Measurements from ENCODE around the gene TBC1D22A. TPM values are rescaled to one million over a fixed set of nuclear protein-coding genes. Genes with fewer than 3 reads are reported as not detected.

Gene TBC1D22A
- total RNA-seq, 1 donor from 2014 or later = 87.8 TPM

DNA sequence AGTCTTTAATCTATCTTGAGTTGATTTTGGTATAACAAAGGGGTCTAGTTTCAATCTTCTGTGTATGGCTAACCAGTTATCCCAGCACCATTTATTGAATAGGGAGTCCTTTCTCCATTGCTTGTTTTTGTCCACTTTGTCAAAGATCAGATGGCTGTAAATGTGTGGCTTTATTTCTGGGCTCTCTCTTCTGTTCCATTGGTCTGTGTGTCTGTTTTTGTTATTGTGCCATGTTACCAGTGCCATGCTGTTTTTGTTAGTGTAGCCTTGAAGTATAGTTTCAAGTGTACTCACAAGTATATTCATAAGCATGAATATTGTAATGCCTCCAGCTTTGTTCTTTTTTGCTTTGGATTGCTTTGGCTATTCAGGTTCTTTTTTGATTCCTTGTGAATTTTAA lies 159.6 kb downstream of the TBC1D22A start:
- no peak overlapping the region for H3K4me3 ChIP-seq
- TF ChIP-seq, protein P1, sequence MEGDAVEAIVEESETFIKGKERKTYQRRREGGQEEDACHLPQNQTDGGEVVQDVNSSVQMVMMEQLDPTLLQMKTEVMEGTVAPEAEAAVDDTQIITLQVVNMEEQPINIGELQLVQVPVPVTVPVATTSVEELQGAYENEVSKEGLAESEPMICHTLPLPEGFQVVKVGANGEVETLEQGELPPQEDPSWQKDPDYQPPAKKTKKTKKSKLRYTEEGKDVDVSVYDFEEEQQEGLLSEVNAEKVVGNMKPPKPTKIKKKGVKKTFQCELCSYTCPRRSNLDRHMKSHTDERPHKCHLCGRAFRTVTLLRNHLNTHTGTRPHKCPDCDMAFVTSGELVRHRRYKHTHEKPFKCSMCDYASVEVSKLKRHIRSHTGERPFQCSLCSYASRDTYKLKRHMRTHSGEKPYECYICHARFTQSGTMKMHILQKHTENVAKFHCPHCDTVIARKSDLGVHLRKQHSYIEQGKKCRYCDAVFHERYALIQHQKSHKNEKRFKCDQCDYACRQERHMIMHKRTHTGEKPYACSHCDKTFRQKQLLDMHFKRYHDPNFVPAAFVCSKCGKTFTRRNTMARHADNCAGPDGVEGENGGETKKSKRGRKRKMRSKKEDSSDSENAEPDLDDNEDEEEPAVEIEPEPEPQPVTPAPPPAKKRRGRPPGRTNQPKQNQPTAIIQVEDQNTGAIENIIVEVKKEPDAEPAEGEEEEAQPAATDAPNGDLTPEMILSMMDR (IDR thresholded peaks at IDR 0.05) = no peak
- H3K36me3 ChIP-seq = peaks cover 11% of the 10 kb centered on the region in 2 donors
- H3K4me1 ChIP-seq = no peaks in the 10 kb centered on the region
- no peak for DNase-seq (ENCODE audit: low spot score in 2 of 2)
- intact Hi-C loops (cut with DNase I) = no loop called here
- H3K27ac ChIP-seq = no peak overlapping the region
- peaks cover 0 to 11% of the 10 kb centered on the region in 2 donors for H3K9me3 ChIP-seq
- H3K27me3 ChIP-seq = no peaks in the 10 kb centered on the region

DNA sequence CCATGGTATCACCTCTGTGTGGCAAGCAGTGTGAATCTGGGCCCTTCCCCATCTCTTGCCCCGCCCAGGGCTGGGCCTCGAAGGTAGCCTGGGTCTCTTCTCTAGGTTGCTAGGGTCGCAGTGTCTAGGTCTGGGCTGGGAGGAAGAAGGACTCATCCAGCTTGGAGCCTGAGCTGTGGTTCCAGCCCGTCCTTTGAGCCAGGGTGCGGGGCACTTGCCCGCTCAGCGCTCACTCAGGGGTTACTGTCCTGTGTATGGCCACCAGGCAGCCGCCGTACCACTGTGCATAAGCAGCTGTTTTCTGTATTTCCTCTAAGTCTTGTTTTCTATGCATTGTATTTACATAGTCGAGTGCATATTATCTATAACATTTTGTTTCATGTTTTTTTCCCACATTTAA lies 160.9 kb downstream of the TBC1D22A start:
- DNase-seq (ENCODE audit: low spot score in 2 of 2) = no peak
- Histone ChIP-seq H3K27ac (no peak overlapping the region), H3K4me3 (no peak overlapping the region), H3K9me3 (peaks cover 0 to 11% of the 10 kb centered on the region in 2 donors), H3K27me3 (no peaks in the 10 kb centered on the region), H3K4me1 (no peaks in the 10 kb centered on the region), H3K36me3 (peaks cover 4 to 5% of the 10 kb centered on the region in 2 donors)
- intact Hi-C loops (cut with DNase I) = no loop called here
- TF ChIP-seq, protein P1 (IDR thresholded peaks at IDR 0.05) = no peak

DNA sequence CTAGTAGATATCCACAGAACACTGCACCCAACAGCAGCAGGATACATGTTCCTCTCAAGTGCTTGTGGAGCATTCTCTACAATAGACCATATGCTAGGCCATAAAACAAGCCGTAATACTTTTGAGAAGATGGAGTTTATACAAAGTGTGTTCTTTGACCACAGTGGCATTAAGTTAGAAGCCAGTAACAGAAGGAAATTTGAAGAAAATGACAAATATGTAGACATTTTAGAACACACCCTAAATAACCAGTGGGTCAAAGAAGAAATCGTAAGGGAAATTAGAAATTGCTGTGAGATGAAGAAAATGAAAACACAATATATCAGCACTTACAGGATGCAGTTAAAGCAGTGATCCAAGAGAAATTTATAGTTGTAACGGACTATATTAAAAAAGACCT lies 163.4 kb downstream of the TBC1D22A start:
- Histone ChIP-seq H3K4me1 (no peaks in the 10 kb centered on the region), H3K27me3 (no peaks in the 10 kb centered on the region), H3K27ac (no peak overlapping the region), H3K36me3 (peaks cover 4 to 5% of the 10 kb centered on the region in 2 donors), H3K4me3 (no peak overlapping the region), H3K9me3 (peaks cover 0 to 11% of the 10 kb centered on the region in 2 donors)
- DNase-seq (ENCODE audit: low spot score in 2 of 2) = no peak
- intact Hi-C loops (cut with DNase I) = no loop called here
- TF ChIP-seq, protein P1 (IDR thresholded peaks at IDR 0.05) = no peak

DNA sequence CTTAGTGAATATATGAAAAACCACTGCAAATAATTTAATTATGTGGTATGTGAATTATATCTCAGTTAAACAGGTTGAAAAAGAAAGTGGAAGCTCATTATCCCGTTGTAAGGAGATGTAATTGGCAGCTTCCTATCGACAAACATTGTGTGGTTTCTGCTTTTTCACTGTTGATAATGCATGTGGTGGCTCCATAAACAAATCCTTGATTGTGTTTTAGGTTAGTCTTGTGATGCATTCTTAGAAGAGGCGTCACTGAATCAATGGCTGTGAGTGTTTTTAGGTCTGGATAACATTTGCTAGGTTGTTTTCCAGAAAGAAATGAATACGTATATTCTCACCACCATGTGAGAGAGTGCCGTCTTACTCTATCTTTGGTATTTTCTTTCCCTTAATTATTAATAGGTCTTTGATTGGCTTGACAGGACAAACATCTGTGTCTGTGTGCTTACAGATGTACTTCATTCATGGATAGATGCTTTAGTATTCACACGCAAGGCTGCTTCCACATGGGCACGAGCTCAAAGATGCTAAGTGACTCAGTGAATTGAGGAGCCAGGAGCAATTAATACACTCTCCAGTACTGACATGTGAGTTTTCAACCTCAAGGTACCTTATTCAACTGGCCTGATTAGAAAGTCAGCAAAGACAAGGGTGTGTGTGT lies 166.7 kb downstream of the TBC1D22A start:
- no peaks in the 10 kb centered on the region for H3K4me1 ChIP-seq
- H3K36me3 ChIP-seq = no peaks in the 10 kb centered on the region
- no peak overlapping the region for H3K4me3 ChIP-seq
- no peak for DNase-seq (ENCODE audit: low spot score in 2 of 2)
- TF ChIP-seq, protein P1 (IDR thresholded peaks at IDR 0.05) = no peak
- H3K27me3 ChIP-seq = no peaks in the 10 kb centered on the region
- no peaks in the 10 kb centered on the region for H3K9me3 ChIP-seq
- intact Hi-C loops (cut with DNase I) = no loop called here
- no peak overlapping the region for H3K27ac ChIP-seq

DNA sequence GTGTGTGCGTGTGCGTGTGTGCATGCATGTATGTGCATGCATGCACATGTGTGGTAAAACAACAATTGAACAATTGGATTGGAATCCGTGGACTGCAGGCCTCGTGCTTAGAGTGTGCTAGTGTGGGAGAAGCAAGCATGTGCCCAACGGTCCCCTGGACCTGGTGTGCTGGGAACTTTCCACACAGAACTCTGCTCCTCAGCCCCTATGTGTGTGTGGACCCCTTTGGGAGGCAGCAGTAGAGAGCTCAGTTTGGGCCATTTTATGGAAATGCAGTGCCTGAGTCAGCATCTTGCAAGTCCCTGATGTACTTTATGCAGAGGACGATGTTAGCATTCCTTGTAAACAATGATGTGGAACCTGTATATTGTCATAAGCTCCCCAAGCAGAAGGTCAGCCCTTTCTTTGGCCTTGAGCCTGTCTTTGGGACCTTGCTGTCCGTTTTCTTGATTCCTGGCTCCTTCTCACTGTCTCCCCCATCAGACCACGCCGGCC lies 167.3 kb downstream of the TBC1D22A start:
- TF ChIP-seq, protein P1 (IDR thresholded peaks at IDR 0.05) = no peak
- intact Hi-C loops (cut with DNase I) = no loop called here
- Histone ChIP-seq H3K27me3 (no peaks in the 10 kb centered on the region), H3K9me3 (no peaks in the 10 kb centered on the region), H3K4me1 (no peaks in the 10 kb centered on the region), H3K4me3 (no peak overlapping the region), H3K27ac (no peak overlapping the region), H3K36me3 (no peaks in the 10 kb centered on the region)
- no peak for DNase-seq (ENCODE audit: low spot score in 2 of 2)

All from ascending aorta (tissue), 2 donors.